GM21381 (cell line): ENCODE results near the gene TAAR9.

ENCODE experiments used
- ATAC-seq: cut with Tn5 transposase; IDR thresholded peaks from one replicate; pipeline ENCODE4 v1.9.1; 2021; ENCODE audit warnings: mild to moderate bottlenecking, moderate library complexity; ENCODE audit not compliant: unreplicated experiment

TAAR9 gene

DNA sequence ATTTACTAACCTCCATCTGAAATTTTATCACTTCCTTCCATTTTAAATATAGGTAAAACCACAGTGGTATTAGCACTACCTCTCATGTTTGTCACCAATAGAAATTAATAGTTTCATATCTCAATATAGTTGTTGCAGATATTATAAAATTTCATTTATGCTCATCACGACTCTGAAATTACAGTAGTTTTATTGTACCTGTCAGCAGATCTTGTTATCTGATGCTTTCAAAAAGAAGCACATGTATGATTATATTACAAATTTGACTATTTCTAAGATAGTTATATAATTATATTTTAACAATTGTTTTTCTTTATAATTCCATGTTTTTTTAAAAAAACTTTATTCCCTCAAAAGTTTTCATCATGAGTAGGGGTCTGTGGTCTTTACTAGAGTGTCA is 46.6 kb downstream of the TAAR9 start:
- ATAC-seq, result no peak

DNA sequence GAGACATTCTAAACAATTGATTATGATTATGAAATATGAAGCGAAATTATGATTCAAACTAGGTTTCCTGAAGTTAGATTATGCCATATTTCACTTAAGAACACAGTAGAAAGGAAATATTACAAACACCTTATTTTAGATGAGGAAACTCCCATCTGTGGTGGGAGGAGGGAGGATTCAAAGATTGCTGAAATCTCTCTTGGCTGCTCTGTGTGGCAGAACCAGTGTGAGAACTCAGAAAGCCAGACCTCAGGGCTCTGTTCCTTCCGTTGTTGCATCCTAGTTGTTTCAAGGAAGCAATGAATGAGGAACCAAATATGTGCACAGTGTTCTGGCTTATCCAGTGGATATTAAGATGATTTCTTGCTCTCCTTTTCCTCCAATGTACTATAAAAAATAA is 49.3 kb downstream of the TAAR9 start:
- no peak for ATAC-seq
